Muscle layer of duodenum (tissue), 2 donors: ENCODE results near the gene ATF4.
"Not testable (repeated sequence)": the region's sequence is repeated elsewhere in the genome, so short reads cannot be mapped to it uniquely, and the experiment has no call there.

Experiments used
- H3K27ac ChIP-seq: one replicate; pipeline ENCODE4 v1.7.0; 2013; ENCODE audit warnings: mild to moderate bottlenecking, low read length
- H3K27me3 ChIP-seq: one replicate; pipeline ENCODE4 v1.7.0; 2013; ENCODE audit warnings: low read depth, mild to moderate bottlenecking, control low read depth, low read length
- H3K36me3 ChIP-seq, 2 donors: one replicate each; pipeline ENCODE4 v1.7.0; 2013; ENCODE audit warnings: low read length in 2 of 2, control low read depth in 1 of 2, mild to moderate bottlenecking in 1 of 2; ENCODE audit not compliant: insufficient read depth in 2 of 2, control insufficient read depth in 1 of 2
- H3K4me1 ChIP-seq, 2 donors: one replicate each; pipeline ENCODE4 v1.7.0; 2013; ENCODE audit warnings: low read length in 2 of 2, mild to moderate bottlenecking in 2 of 2, control low read depth in 1 of 2, moderate library complexity in 1 of 2; ENCODE audit not compliant: insufficient read depth in 2 of 2, control insufficient read depth in 1 of 2
- H3K4me3 ChIP-seq, 2 donors: one replicate each; pipeline ENCODE4 v1.7.0; 2013; ENCODE audit warnings: low read length in 2 of 2, low read depth in 1 of 2, mild to moderate bottlenecking in 1 of 2
- H3K9me3 ChIP-seq, 2 donors: one replicate each; pipeline ENCODE4 v1.7.0; 2013; ENCODE audit warnings: low read length in 2 of 2, control low read depth in 1 of 2, mild to moderate bottlenecking in 1 of 2; ENCODE audit not compliant: control insufficient read depth in 1 of 2
- donor health status: healthy.

The ATF4 gene

GRCh38 chr22:39515266-39516050, 4.9 kb upstream of the ATF4 start:
- Histone ChIP-seq H3K9me3 (no peaks in the 10 kb centered on the region), H3K27ac (no peak overlapping the region), H3K27me3 (no peaks in the 10 kb centered on the region), H3K4me3 (no peak overlapping the region), H3K4me1 (peaks cover 10 to 11% of the 10 kb centered on the region in 2 donors), H3K36me3 (peaks cover 59 to 65% of the 10 kb centered on the region in 2 donors)

- Histone ChIP-seq H3K27me3 (no peaks in the 10 kb centered on the region), H3K36me3 (peaks cover 52 to 58% of the 10 kb centered on the region in 2 donors), H3K27ac (no peak overlapping the region), H3K4me1 (peaks cover 10 to 20% of the 10 kb centered on the region in 2 donors), H3K4me3 (no peak overlapping the region), H3K9me3 (no peaks in the 10 kb centered on the region)
These were observed 2.9 kb upstream of the ATF4 start for GRCh38 chr22:39517470-39517869.

- Histone ChIP-seq H3K27me3 (no peaks in the 10 kb centered on the region), H3K27ac (peak overlapping the region; percentile 95), H3K36me3 (peaks cover 52 to 58% of the 10 kb centered on the region in 2 donors), H3K9me3 (no peaks in the 10 kb centered on the region), H3K4me1 (peaks cover 10 to 28% of the 10 kb centered on the region in 2 donors), H3K4me3 (no peak overlapping the region)
These were observed 2.1 kb upstream of the ATF4 start for GRCh38 chr22:39518144-39518786.

GRCh38 chr22:39518996-39519680, 1.2 kb upstream of the ATF4 start:
- peak overlapping the region; percentile 95 for H3K27ac ChIP-seq
- no peaks in the 10 kb centered on the region for H3K9me3 ChIP-seq
- peaks cover 45 to 52% of the 10 kb centered on the region in 2 donors for H3K36me3 ChIP-seq
- peaks cover 10 to 33% of the 10 kb centered on the region in 2 donors for H3K4me1 ChIP-seq
- H3K4me3 ChIP-seq: peak overlapping the region; percentile 85 to 95
- H3K27me3 ChIP-seq: no peaks in the 10 kb centered on the region

GRCh38 chr22:39519681-39520225, 609 bp upstream of the ATF4 start:
- no peaks in the 10 kb centered on the region for H3K9me3 ChIP-seq
- H3K4me1 ChIP-seq: peaks cover 10 to 39% of the 10 kb centered on the region in 2 donors
- peak overlapping the region; percentile 85 to 95 for H3K4me3 ChIP-seq
- H3K27me3 ChIP-seq: no peaks in the 10 kb centered on the region
- H3K27ac ChIP-seq: peak overlapping the region; percentile 95
- peaks cover 44 to 50% of the 10 kb centered on the region in 2 donors for H3K36me3 ChIP-seq

GRCh38 chr22:39521106-39521885, 934 bp downstream of the ATF4 start:
- peak overlapping the region; percentile 88 for H3K27ac ChIP-seq
- H3K9me3 ChIP-seq, H3K27me3 ChIP-seq: not testable (repeated sequence)
- H3K4me1 ChIP-seq: peaks cover 10 to 49% of the 10 kb centered on the region in 2 donors
- peaks cover 33 to 35% of the 10 kb centered on the region in 2 donors for H3K36me3 ChIP-seq
- H3K4me3 ChIP-seq: peak overlapping the region; percentile 85 to 95

GRCh38 chr22:39522091-39522490, 1.7 kb downstream of the ATF4 start:
- not testable (repeated sequence) for H3K27me3 ChIP-seq, H3K9me3 ChIP-seq
- H3K4me3 ChIP-seq: peak overlapping the region; percentile 85 to 95
- H3K4me1 ChIP-seq: peaks cover 10 to 50% of the 10 kb centered on the region in 2 donors
- peak overlapping the region; percentile 88 for H3K27ac ChIP-seq
- peaks cover 26 to 31% of the 10 kb centered on the region in 2 donors for H3K36me3 ChIP-seq

GRCh38 chr22:39522567-39523300, 2.4 kb downstream of the ATF4 start:
- H3K27ac ChIP-seq: peak overlapping the region; percentile 88
- no peaks in the 10 kb centered on the region for H3K27me3 ChIP-seq
- H3K36me3 ChIP-seq: peaks cover 24 to 25% of the 10 kb centered on the region in 2 donors
- peaks cover 14 to 57% of the 10 kb centered on the region in 2 donors for H3K4me1 ChIP-seq
- H3K4me3 ChIP-seq: peak overlapping the region; percentile 85 to 95
- H3K9me3 ChIP-seq: no peaks in the 10 kb centered on the region

- Histone ChIP-seq H3K4me1 (peaks cover 11 to 62% of the 10 kb centered on the region in 2 donors), H3K27ac (no peak overlapping the region), H3K27me3 (no peaks in the 10 kb centered on the region), H3K36me3 (peaks cover 24 to 25% of the 10 kb centered on the region in 2 donors), H3K4me3 (peak overlapping the region in 1 of 2 donors; percentile 10), H3K9me3 (no peaks in the 10 kb centered on the region)
These were observed 3.9 kb downstream of the ATF4 start for GRCh38 chr22:39524089-39524752.
